ENCODE measurements around the gene MED16.

- TF ChIP-seq CTCF (IDR thresholded peaks at IDR 0.05) (no peak), POLR2A (IDR thresholded peaks at IDR 0.05) (no peak)
Observed at GRCh38 chr19:913080-913748, 20.2 kb upstream of the MED16 start, which contains the start of gene R3HDM4.

Measured in lower leg skin (tissue), 3 donors.